TTC549 (cell line): ENCODE results near the gene CACTIN.
"Not testable (repeated sequence)": the region's sequence is repeated elsewhere in the genome, so short reads cannot be mapped to it uniquely, and the experiment has no call there.

Experiments
- FAIRE-seq: peaks from 2 replicates; lab custom pipeline; 2012; peaks lifted over from hg19 to GRCh38; lab: Jason Lieb, UNC

CACTIN gene

GRCh38 chr19:3663838-3664237 is 37.2 kb upstream of the CACTIN start:
- FAIRE-seq = no peak

- FAIRE-seq = no peak
Measured at GRCh38 chr19:3661284-3662238, 35.0 kb upstream of the CACTIN start.

- no peak for FAIRE-seq
Measured at GRCh38 chr19:3660493-3661219, 34.1 kb upstream of the CACTIN start.

GRCh38 chr19:3659746-3660112 is 33.1 kb upstream of the CACTIN start:
- FAIRE-seq = no peak

- no peak for FAIRE-seq
Measured at GRCh38 chr19:3658870-3659745, 32.5 kb upstream of the CACTIN start.

- FAIRE-seq = no peak
Measured at GRCh38 chr19:3658004-3658869, 31.6 kb upstream of the CACTIN start.

- no peak for FAIRE-seq
Measured at GRCh38 chr19:3657395-3657769, 30.8 kb upstream of the CACTIN start.

- no peak for FAIRE-seq
Measured at GRCh38 chr19:3656747-3657394, 30.3 kb upstream of the CACTIN start.

GRCh38 chr19:3656073-3656746 is 29.6 kb upstream of the CACTIN start:
- FAIRE-seq = no peak

- FAIRE-seq = no peak
Measured at GRCh38 chr19:3655402-3656072, 28.9 kb upstream of the CACTIN start.

- FAIRE-seq = no peak
Measured at GRCh38 chr19:3653865-3654513, 27.4 kb upstream of the CACTIN start.

- FAIRE-seq = no peak
Measured at GRCh38 chr19:3653081-3653795, 26.6 kb upstream of the CACTIN start.

GRCh38 chr19:3652422-3652821 is 25.8 kb upstream of the CACTIN start:
- FAIRE-seq = no peak

- FAIRE-seq = no peak
Measured at GRCh38 chr19:3651684-3652083, 25.1 kb upstream of the CACTIN start.

- no peak for FAIRE-seq
Measured at GRCh38 chr19:3649888-3650287, 23.3 kb upstream of the CACTIN start.

- FAIRE-seq = no peak
Measured at GRCh38 chr19:3648037-3648905, 21.7 kb upstream of the CACTIN start.

- FAIRE-seq = not testable (repeated sequence)
Measured at GRCh38 chr19:3647102-3647501, 20.5 kb upstream of the CACTIN start.
